ENCODE data around the gene ALB. TPM values are rescaled to one million over a fixed set of nuclear protein-coding genes. Genes with fewer than 3 reads are reported as not detected.

ALB gene
- total and polyA plus RNA-seq, 2 of the 8 experiments (the other 6 are each of a cell fraction or from before 2014, with no cell fraction given) = 0.12 TPM; not detected in 1

DNA sequence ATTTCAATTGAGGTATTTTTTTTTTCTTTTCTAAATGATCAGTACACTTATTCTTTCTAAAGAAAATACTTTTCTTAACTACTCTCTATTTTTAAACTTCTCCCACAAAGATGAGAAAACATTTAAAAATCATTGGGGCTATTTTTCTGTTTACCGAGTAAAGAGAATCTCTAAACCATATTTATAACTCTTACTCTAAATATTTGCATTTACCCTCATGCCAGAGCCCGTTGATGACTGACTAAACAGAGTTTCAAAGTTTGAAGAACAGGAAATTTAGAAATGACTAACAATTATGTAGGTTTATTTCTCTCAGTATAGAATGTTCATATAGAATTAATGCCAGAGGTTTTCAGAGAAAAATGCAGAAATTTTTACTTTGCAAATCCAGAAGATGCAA is 2.7 kb upstream of the ALB start (continued):
- TF ChIP-seq, protein P1, sequence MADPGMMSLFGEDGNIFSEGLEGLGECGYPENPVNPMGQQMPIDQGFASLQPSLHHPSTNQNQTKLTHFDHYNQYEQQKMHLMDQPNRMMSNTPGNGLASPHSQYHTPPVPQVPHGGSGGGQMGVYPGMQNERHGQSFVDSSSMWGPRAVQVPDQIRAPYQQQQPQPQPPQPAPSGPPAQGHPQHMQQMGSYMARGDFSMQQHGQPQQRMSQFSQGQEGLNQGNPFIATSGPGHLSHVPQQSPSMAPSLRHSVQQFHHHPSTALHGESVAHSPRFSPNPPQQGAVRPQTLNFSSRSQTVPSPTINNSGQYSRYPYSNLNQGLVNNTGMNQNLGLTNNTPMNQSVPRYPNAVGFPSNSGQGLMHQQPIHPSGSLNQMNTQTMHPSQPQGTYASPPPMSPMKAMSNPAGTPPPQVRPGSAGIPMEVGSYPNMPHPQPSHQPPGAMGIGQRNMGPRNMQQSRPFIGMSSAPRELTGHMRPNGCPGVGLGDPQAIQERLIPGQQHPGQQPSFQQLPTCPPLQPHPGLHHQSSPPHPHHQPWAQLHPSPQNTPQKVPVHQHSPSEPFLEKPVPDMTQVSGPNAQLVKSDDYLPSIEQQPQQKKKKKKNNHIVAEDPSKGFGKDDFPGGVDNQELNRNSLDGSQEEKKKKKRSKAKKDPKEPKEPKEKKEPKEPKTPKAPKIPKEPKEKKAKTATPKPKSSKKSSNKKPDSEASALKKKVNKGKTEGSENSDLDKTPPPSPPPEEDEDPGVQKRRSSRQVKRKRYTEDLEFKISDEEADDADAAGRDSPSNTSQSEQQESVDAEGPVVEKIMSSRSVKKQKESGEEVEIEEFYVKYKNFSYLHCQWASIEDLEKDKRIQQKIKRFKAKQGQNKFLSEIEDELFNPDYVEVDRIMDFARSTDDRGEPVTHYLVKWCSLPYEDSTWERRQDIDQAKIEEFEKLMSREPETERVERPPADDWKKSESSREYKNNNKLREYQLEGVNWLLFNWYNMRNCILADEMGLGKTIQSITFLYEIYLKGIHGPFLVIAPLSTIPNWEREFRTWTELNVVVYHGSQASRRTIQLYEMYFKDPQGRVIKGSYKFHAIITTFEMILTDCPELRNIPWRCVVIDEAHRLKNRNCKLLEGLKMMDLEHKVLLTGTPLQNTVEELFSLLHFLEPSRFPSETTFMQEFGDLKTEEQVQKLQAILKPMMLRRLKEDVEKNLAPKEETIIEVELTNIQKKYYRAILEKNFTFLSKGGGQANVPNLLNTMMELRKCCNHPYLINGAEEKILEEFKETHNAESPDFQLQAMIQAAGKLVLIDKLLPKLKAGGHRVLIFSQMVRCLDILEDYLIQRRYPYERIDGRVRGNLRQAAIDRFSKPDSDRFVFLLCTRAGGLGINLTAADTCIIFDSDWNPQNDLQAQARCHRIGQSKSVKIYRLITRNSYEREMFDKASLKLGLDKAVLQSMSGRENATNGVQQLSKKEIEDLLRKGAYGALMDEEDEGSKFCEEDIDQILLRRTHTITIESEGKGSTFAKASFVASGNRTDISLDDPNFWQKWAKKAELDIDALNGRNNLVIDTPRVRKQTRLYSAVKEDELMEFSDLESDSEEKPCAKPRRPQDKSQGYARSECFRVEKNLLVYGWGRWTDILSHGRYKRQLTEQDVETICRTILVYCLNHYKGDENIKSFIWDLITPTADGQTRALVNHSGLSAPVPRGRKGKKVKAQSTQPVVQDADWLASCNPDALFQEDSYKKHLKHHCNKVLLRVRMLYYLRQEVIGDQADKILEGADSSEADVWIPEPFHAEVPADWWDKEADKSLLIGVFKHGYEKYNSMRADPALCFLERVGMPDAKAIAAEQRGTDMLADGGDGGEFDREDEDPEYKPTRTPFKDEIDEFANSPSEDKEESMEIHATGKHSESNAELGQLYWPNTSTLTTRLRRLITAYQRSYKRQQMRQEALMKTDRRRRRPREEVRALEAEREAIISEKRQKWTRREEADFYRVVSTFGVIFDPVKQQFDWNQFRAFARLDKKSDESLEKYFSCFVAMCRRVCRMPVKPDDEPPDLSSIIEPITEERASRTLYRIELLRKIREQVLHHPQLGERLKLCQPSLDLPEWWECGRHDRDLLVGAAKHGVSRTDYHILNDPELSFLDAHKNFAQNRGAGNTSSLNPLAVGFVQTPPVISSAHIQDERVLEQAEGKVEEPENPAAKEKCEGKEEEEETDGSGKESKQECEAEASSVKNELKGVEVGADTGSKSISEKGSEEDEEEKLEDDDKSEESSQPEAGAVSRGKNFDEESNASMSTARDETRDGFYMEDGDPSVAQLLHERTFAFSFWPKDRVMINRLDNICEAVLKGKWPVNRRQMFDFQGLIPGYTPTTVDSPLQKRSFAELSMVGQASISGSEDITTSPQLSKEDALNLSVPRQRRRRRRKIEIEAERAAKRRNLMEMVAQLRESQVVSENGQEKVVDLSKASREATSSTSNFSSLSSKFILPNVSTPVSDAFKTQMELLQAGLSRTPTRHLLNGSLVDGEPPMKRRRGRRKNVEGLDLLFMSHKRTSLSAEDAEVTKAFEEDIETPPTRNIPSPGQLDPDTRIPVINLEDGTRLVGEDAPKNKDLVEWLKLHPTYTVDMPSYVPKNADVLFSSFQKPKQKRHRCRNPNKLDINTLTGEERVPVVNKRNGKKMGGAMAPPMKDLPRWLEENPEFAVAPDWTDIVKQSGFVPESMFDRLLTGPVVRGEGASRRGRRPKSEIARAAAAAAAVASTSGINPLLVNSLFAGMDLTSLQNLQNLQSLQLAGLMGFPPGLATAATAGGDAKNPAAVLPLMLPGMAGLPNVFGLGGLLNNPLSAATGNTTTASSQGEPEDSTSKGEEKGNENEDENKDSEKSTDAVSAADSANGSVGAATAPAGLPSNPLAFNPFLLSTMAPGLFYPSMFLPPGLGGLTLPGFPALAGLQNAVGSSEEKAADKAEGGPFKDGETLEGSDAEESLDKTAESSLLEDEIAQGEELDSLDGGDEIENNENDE (IDR thresholded peaks at IDR 0.05; ENCODE audit: insufficient replicate concordance, low read length) = no peak
- no peak for TF ChIP-seq PHF8 (conservative IDR thresholded peaks at IDR 0.05; ENCODE audit: low read depth, low read length)
- no peak for TF ChIP-seq SP2 (IDR thresholded peaks at IDR 0.05; ENCODE audit: low read length)
- TF ChIP-seq JUND (IDR thresholded peaks at IDR 0.05; ENCODE audit: low read length) = no peak
- TF ChIP-seq HDAC2 (IDR thresholded peaks at IDR 0.05; ENCODE audit: borderline replicate concordance in 1 of 2, low read depth in 2 of 2, low read length in 2 of 2) = no peak
- TF ChIP-seq CBX8 (IDR thresholded peaks at IDR 0.05; ENCODE audit: borderline replicate concordance, low read depth, low read length) = no peak
- TF ChIP-seq POLR2A (IDR thresholded peaks at IDR 0.05; ENCODE audit: control extremely low read depth in 1 of 2, low read depth in 2 of 2, low read length in 2 of 2) = no peak
- no peak for TF ChIP-seq CHD2 (IDR thresholded peaks at IDR 0.05; ENCODE audit: low read length)

Data from H1 (cell line).